SK-N-SH (cell line): ENCODE measurements around the gene SPINK6. TPM values are rescaled to one million over a fixed set of nuclear protein-coding genes. Genes with fewer than 3 reads are reported as not detected.

Experiments
- CTCF ChIA-PET: fragments of 300-600, 350-600 bp; formaldehyde crosslinking; extraction: SDS; loops from one replicate; lab custom pipeline; 2021; lab: Yijun Ruan, JAX
- POLR2A ChIA-PET: fragments of 350-600 bp; sonication (Branson Sonifier 250); formaldehyde crosslinking; extraction: SDS; loops from one replicate; lab custom pipeline; 2020; ENCODE audit warnings: antibody characterized with exemption, inconsistent platforms; lab: Yijun Ruan, JAX
- DNase-seq: peaks from one replicate; pipeline ENCODE4 v3.0.0; 2012
- H2AFZ ChIP-seq: fragments of 200-600 bp; sonication (generic); 2 replicates; pipeline ENCODE4 v1.8.1; 2016; ENCODE audit warnings: antibody characterized with exemption, mild to moderate bottlenecking, low read depth
- H3F3A ChIP-seq: fragments of 200-600 bp; sonication (generic); replicated peaks from 2 replicates; pipeline ENCODE3; 2016; ENCODE audit warnings: antibody characterized with exemption, mild to moderate bottlenecking; ENCODE audit not compliant: insufficient read depth
- H3K27ac ChIP-seq, 2 experiments: fragments of 200-500 bp in 1 of 2; fragments of 200-600 bp in 1 of 2; sonication (Bioruptor generic) in 1 of 2; sonication (generic), shearing (Covaris generic) in 1 of 2; 2 replicates each; pipeline versions ENCODE4 v1.5.1 to v1.6.1; 2014 to 2016; ENCODE audit warnings: low read depth in 2 of 2, inconsistent platforms in 1 of 2, low read length in 1 of 2, mild to moderate bottlenecking in 1 of 2, mixed read lengths in 1 of 2
- H3K27me3 ChIP-seq: fragments of 200-600 bp; sonication (generic), shearing (Covaris generic); 2 replicates; pipeline ENCODE4 v1.6.1; 2016; ENCODE audit warnings: mixed run types; ENCODE audit not compliant: insufficient read depth
- H3K36me3 ChIP-seq, 2 experiments: fragments of 200-500 bp in 1 of 2; fragments of 200-600 bp in 1 of 2; sonication (Bioruptor generic) in 1 of 2; sonication (generic) in 1 of 2; replicated peaks in 1 of 2; 2 replicates each; pipeline versions ENCODE3 to v1.5.1; 2014 to 2016; ENCODE audit warnings: low read length in 1 of 2, mild to moderate bottlenecking in 1 of 2; ENCODE audit not compliant: insufficient read depth in 2 of 2, control insufficient read depth in 1 of 2
- H3K4me1 ChIP-seq, 2 experiments: fragments of 200-500 bp in 1 of 2; fragments of 200-600 bp in 1 of 2; sonication (Bioruptor generic) in 1 of 2; sonication (generic), shearing (Covaris generic) in 1 of 2; 2 replicates each; pipeline versions ENCODE4 v1.5.1 to v1.6.1; 2014 to 2016; ENCODE audit warnings: low read depth in 1 of 2, low read length in 1 of 2, mixed run types in 1 of 2; ENCODE audit not compliant: insufficient read depth in 2 of 2, control insufficient read depth in 1 of 2
- H3K4me2 ChIP-seq: fragments of 200-600 bp; sonication (generic), shearing (Covaris generic); 2 replicates; pipeline ENCODE4 v1.6.1; 2017; ENCODE audit warnings: mixed run types
- H3K4me3 ChIP-seq, 2 experiments: fragments of 200-500 bp in 1 of 2; fragments of 200-600 bp in 1 of 2; sonication (Bioruptor generic) in 1 of 2; sonication (generic), shearing (Covaris generic) in 1 of 2; 2 replicates each; pipeline versions ENCODE4 v1.5.1 to v1.8.1; 2014 to 2016; ENCODE audit warnings: low read depth in 2 of 2, inconsistent platforms in 1 of 2, low read length in 1 of 2, mild to moderate bottlenecking in 1 of 2, mixed read lengths in 1 of 2, moderate library complexity in 1 of 2
- H3K79me2 ChIP-seq: fragments of 200-600 bp; sonication (generic); 2 replicates; pipeline ENCODE4 v1.8.1; 2017; ENCODE audit warnings: mild to moderate bottlenecking; ENCODE audit not compliant: insufficient read depth
- H3K9ac ChIP-seq: fragments of 200-600 bp; sonication (generic); 2 replicates; pipeline ENCODE4 v1.6.1; 2017; ENCODE audit warnings: mixed run types
- H3K9me2 ChIP-seq: fragments of 200-600 bp; sonication (generic); 2 replicates; pipeline ENCODE4 v1.6.1; 2017; ENCODE audit warnings: mixed run types
- H3K9me3 ChIP-seq: fragments of 200-600 bp; sonication (generic); 2 replicates; pipeline ENCODE4 v1.6.1; 2017; ENCODE audit warnings: mixed run types, mild to moderate bottlenecking, moderate library complexity
- H4K20me1 ChIP-seq: fragments of 200-600 bp; sonication (generic); 2 replicates; pipeline ENCODE4 v1.6.1; 2017; ENCODE audit warnings: mild to moderate bottlenecking, mixed run types; ENCODE audit not compliant: insufficient read depth
- CTCF ChIP-seq: fragments of 200-600 bp; sonication (generic); IDR thresholded peaks from 2 replicates; pipeline ENCODE4 v1.6.1; 2017; ENCODE audit warnings: antibody characterized with exemption, mild to moderate bottlenecking, moderate library complexity
- ELF1 ChIP-seq: IDR thresholded peaks from 2 replicates; pipeline ENCODE4 v1.4.0; 2012
- FOXJ3 ChIP-seq: sonication (generic); formaldehyde crosslinking; IDR thresholded peaks from 2 replicates; pipeline ENCODE4 v1.5.1; 2020; ENCODE audit warnings: mild to moderate bottlenecking, missing genetic modification reagents
- GATA2 ChIP-seq: sonication (generic); formaldehyde crosslinking; IDR thresholded peaks from 2 replicates; pipeline ENCODE4 v1.5.0; 2020; ENCODE audit warnings: mild to moderate bottlenecking, missing genetic modification reagents
- IRF3 ChIP-seq: fragments of 150-350 bp; IDR thresholded peaks from 2 replicates; pipeline ENCODE4 v1.6.1; 2016; ENCODE audit warnings: mild to moderate bottlenecking, low read depth, low read length
- JUND ChIP-seq: IDR thresholded peaks from 2 replicates; pipeline ENCODE4 v1.4.0; 2012
- MEF2A ChIP-seq: IDR thresholded peaks from 2 replicates; pipeline ENCODE4 v1.4.0; 2012; ENCODE audit warnings: low read depth, borderline replicate concordance
- NFIC ChIP-seq: IDR thresholded peaks from 2 replicates; pipeline ENCODE4 v1.4.0; 2012; ENCODE audit warnings: borderline replicate concordance
- POLR2AphosphoS5 ChIP-seq: IDR thresholded peaks from 2 replicates; pipeline ENCODE4 v1.6.1; 2012; ENCODE audit warnings: low read depth, low read length
- RAD21 ChIP-seq: IDR thresholded peaks from 2 replicates; pipeline ENCODE4 v1.6.1; 2012; ENCODE audit warnings: mild to moderate bottlenecking, low read length
- RCOR1 ChIP-seq: fragments of 150-350 bp; IDR thresholded peaks from 2 replicates; pipeline ENCODE4 v1.6.1; 2017; ENCODE audit warnings: antibody characterized with exemption, low read length
- RXRA ChIP-seq: IDR thresholded peaks from 2 replicates; pipeline ENCODE4 v1.4.0; 2012; ENCODE audit warnings: low read depth, mild to moderate bottlenecking, borderline replicate concordance
- SIN3A ChIP-seq: IDR thresholded peaks from 2 replicates; pipeline ENCODE4 v1.6.1; 2012; ENCODE audit warnings: low read depth, mild to moderate bottlenecking, low read length, moderate library complexity, borderline replicate concordance
- TAF1 ChIP-seq: IDR thresholded peaks from 2 replicates; pipeline ENCODE4 v1.6.1; 2012; ENCODE audit warnings: low read depth, mild to moderate bottlenecking, low read length, moderate library complexity, borderline replicate concordance
- TCF12 ChIP-seq: IDR thresholded peaks from 2 replicates; pipeline ENCODE4 v1.4.0; 2012
- TEAD4 ChIP-seq: IDR thresholded peaks from 2 replicates; pipeline ENCODE4 v1.4.0; 2012; ENCODE audit warnings: mild to moderate bottlenecking, borderline replicate concordance; ENCODE audit not compliant: insufficient read depth
- USF1 ChIP-seq: IDR thresholded peaks from 2 replicates; pipeline ENCODE4 v1.4.0; 2012; ENCODE audit warnings: low read depth, borderline replicate concordance
- YY1 ChIP-seq: IDR thresholded peaks from 2 replicates; pipeline ENCODE4 v1.4.0; 2012; ENCODE audit warnings: low read depth, mild to moderate bottlenecking
- WGBS: methylation state at CpG from one replicate; pipeline ENCODE4 v1.1.6; 2017; ENCODE audit warnings: low lambda C conversion rate; 5-methylcytosine and 5-hydroxymethylcytosine counted together
- polyA plus RNA-seq, 3 experiments: library from polyadenylated mRNA; depleted of rRNA; stranded (reverse); fragments of >200 nt; gene quantifications; 2 replicates each; pipeline ENCODE4 v1.2.3, GENCODE V29; 2012
- TF ChIP-seq, protein P1 (sequence below): IDR thresholded peaks from 2 replicates; pipeline ENCODE4; 2012
- TF ChIP-seq, protein P2 (sequence below): IDR thresholded peaks from 2 replicates; pipeline ENCODE4 v1.6.1; 2012; ENCODE audit warnings: mild to moderate bottlenecking, low read depth, low read length, moderate library complexity

The SPINK6 gene
- polyA plus RNA-seq, 1 of the 3 experiments (the other 2 are of a cell fraction) = not detected

DNA sequence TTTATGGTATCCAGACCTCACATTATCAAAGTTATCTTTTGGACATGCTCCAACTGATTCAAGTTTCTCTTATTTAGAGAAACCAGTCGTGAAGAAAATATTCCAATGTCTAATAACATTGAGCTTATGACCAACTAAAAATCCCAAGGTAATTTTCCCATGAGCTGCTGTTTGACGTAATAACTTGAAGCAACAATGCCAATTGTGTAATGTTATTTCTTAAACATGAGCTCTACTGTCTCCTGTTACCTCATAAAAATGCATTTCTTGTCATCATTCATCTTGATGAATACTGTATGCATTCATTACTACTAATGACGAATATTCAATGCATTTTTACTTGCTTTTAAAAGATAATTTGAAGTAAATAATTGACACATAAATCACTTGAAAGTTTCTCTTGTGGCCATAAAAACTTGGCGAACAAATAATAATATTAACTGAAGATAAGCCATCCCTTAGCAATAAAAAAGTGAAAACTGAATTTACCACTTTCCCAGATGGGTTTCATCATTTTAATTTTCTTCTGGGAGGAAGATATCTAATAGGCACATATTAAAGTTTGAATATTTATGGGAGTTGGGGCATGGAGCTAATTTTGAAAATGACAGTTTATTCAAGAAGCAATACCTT is 35.1 kb downstream of the SPINK6 start:
- H2AFZ ChIP-seq = no peak overlapping the region
- 5% methylated on average over 4 of the region's 4 CpGs for WGBS
- no peak for DNase-seq
- TF ChIP-seq MEF2A (no peak), IRF3 (no peak), JUND (no peak), RCOR1 (no peak), NFIC (no peak), CTCF (no peak), ELF1 (no peak)
- TF ChIP-seq, all 33 proteins: peak for 0
- H3K27ac ChIP-seq = no peak overlapping the region
- H3K4me3 ChIP-seq = no peak overlapping the region
- H3K27me3 ChIP-seq = no peaks in the 10 kb centered on the region
- no peaks in the 10 kb centered on the region for H3K9me3 ChIP-seq
- H3K36me3 ChIP-seq = no peaks in the 10 kb centered on the region
- H3K4me1 ChIP-seq = no peaks in the 10 kb centered on the region
- H3K9me2 ChIP-seq = no peaks in the 10 kb centered on the region
- no peak overlapping the region for H3K9ac ChIP-seq
- no peaks in the 10 kb centered on the region for H3F3A ChIP-seq
- H3K79me2 ChIP-seq = no peaks in the 10 kb centered on the region
- no peaks in the 10 kb centered on the region for H4K20me1 ChIP-seq
- H3K4me2 ChIP-seq = no peak overlapping the region
- ChIA-PET CTCF (interaction anchor here (0.7 to 1.5 kb wide), 2 partner anchors 16 to 493 kb away, joined by 3 read pairs; no protein-coding TSS in a partner anchor), POLR2A (no interaction called here)

GRCh38 chr5:148238418-148238794 is 35.6 kb downstream of the SPINK6 start, which contains the start of gene MARCOL:
Gene MARCOL (plus strand): TSS chr5:148238525. CDS start chr5:148238598, 73 bp downstream.
- H3K4me1 ChIP-seq = no peaks in the 10 kb centered on the region
- ChIA-PET CTCF (interaction anchor here (1.5 kb wide), 1 partner anchor 493 kb away, joined by 3 read pairs; no protein-coding TSS in a partner anchor), POLR2A (no interaction called here)
- no peak within 1 kb of the TSS for H3K27ac ChIP-seq
- H3K4me2 ChIP-seq = no peak within 1 kb of the TSS
- no peak within 1 kb of the TSS for H3K9ac ChIP-seq
- no peaks in the 10 kb centered on the region for H3K27me3 ChIP-seq
- H3K9me2 ChIP-seq = no peaks in the 10 kb centered on the region
- no peaks in the 10 kb centered on the region for H4K20me1 ChIP-seq
- 39% methylated on average over 2 of the region's 2 CpGs for WGBS
- no peak within 1 kb of the TSS for H3K4me3 ChIP-seq
- H3K36me3 ChIP-seq = no peaks in the 10 kb centered on the region
- H3F3A ChIP-seq = no peaks in the 10 kb centered on the region
- no peaks in the 10 kb centered on the region for H3K79me2 ChIP-seq
- no peak within 1 kb of the TSS for H2AFZ ChIP-seq
- no peak for DNase-seq
- H3K9me3 ChIP-seq = no peaks in the 10 kb centered on the region
- TF ChIP-seq TAF1 = no peak
- no peak for TF ChIP-seq GATA2 (CRISPR knock-in tag)
- no peak for TF ChIP-seq USF1
- no peak for TF ChIP-seq TEAD4
- TF ChIP-seq JUND = no peak
- TF ChIP-seq NFIC = no peak
- TF ChIP-seq, protein P1, sequence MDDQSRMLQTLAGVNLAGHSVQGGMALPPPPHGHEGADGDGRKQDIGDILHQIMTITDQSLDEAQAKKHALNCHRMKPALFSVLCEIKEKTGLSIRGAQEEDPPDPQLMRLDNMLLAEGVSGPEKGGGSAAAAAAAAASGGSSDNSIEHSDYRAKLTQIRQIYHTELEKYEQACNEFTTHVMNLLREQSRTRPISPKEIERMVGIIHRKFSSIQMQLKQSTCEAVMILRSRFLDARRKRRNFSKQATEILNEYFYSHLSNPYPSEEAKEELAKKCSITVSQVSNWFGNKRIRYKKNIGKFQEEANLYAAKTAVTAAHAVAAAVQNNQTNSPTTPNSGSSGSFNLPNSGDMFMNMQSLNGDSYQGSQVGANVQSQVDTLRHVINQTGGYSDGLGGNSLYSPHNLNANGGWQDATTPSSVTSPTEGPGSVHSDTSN = no peak
- TF ChIP-seq RAD21 = no peak
- TF ChIP-seq FOXJ3 (CRISPR knock-in tag) = no peak
- no peak for TF ChIP-seq POLR2AphosphoS5
- TF ChIP-seq ELF1 = no peak
- no peak for TF ChIP-seq RXRA
- TF ChIP-seq, protein P2, sequence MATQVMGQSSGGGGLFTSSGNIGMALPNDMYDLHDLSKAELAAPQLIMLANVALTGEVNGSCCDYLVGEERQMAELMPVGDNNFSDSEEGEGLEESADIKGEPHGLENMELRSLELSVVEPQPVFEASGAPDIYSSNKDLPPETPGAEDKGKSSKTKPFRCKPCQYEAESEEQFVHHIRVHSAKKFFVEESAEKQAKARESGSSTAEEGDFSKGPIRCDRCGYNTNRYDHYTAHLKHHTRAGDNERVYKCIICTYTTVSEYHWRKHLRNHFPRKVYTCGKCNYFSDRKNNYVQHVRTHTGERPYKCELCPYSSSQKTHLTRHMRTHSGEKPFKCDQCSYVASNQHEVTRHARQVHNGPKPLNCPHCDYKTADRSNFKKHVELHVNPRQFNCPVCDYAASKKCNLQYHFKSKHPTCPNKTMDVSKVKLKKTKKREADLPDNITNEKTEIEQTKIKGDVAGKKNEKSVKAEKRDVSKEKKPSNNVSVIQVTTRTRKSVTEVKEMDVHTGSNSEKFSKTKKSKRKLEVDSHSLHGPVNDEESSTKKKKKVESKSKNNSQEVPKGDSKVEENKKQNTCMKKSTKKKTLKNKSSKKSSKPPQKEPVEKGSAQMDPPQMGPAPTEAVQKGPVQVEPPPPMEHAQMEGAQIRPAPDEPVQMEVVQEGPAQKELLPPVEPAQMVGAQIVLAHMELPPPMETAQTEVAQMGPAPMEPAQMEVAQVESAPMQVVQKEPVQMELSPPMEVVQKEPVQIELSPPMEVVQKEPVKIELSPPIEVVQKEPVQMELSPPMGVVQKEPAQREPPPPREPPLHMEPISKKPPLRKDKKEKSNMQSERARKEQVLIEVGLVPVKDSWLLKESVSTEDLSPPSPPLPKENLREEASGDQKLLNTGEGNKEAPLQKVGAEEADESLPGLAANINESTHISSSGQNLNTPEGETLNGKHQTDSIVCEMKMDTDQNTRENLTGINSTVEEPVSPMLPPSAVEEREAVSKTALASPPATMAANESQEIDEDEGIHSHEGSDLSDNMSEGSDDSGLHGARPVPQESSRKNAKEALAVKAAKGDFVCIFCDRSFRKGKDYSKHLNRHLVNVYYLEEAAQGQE = no peak
- no peak for TF ChIP-seq YY1
- no peak for TF ChIP-seq SIN3A
- TF ChIP-seq TCF12 = no peak
